Activated T-cell treated with anti-CD3 and anti-CD28 coated beads, Interleukin-2, amount 50 U/mL, for 4 hours (primary cell): ENCODE results near the gene OPRL1. TPM values are rescaled to one million over a fixed set of nuclear protein-coding genes. Genes with fewer than 3 reads are reported as not detected.
A peak's percentile ranks its signal among the peaks of the same experiment; 100 is the strongest.

Experiments
- ATAC-seq, 2 donors: fragments of 200-7000 bp; cut with Tn5 transposase; one replicate each; pipeline ENCODE4 v1.10.0; 2021
- DNase-seq: peaks from one replicate; pipeline ENCODE4 v3.0.0-alpha.2; 2020
- H3K27me3 Mint-ChIP-seq: one replicate; pipeline ENCODE4 v1.8.0; 2021; ENCODE audit warnings: low read depth, mixed read lengths
- H3K36me3 Mint-ChIP-seq: one replicate; pipeline ENCODE4 v1.8.0; 2022; ENCODE audit warnings: mixed read lengths; ENCODE audit not compliant: insufficient read depth
- H3K4me1 Mint-ChIP-seq: one replicate; pipeline ENCODE4 v1.8.0; 2021; ENCODE audit warnings: low read depth, mixed read lengths
- H3K4me3 Mint-ChIP-seq: one replicate; pipeline ENCODE4 v1.8.0; 2021; ENCODE audit warnings: mild to moderate bottlenecking, moderate library complexity, mixed read lengths
- H3K9me3 Mint-ChIP-seq: one replicate; pipeline ENCODE4 v1.8.0; 2021; ENCODE audit warnings: mixed read lengths
- total RNA-seq, 3 donors: library from RNA; stranded (reverse); gene quantifications; one replicate each; pipeline ENCODE4 v1.2.1, GENCODE V29; 2021

Gene OPRL1
- under 1 TPM in 2 of 3 donors, not detected in 1; 0.05 to 0.11 TPM for total RNA-seq

DNA sequence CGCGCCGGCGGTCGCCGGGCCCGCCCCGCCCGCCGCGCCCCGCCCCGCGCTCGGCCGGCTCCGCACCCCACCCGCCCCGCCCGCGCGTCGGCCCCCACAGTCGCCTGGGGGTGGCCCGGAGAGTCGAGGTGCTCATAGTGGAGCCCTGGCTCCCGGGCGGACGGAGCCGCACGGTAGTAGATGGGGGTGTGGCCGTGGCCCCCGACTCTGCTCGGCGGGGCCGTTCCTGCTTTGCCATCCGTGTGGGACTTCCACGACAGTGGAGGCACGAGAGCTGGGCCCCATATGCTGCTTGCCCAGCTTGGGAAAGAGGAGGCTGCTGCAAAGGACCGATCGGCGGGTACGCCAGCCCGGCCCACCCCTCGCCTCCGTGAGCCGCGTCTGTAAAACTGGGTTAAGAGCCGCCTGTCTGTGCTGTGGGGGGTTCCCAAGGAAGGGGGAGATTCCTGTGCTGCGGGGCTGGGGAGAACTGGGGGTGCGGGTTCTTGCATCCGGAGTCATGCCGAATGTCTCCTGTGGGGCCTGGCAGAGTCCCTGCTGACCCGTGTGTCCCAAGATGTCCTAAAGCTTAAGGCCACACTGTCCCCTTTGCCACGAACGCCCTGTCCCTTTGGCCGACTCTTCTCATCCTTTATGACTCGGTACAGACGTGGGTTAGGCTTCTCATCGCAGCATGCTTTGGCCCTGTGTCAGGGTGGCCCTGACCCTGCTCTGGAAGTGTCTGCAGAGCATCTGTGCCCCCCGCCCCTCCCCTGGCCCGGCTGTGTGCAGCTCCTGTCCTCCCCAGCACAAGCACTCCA is at the start of gene OPRL1:
TSS of gene OPRL1 (plus strand) at position 70 of the 800 bp plus-strand sequence. CDS start 12,639 bp downstream, outside the sequence.
- ATAC-seq = peak; percentile 36 to 43
- no peaks in the 10 kb centered on the region for H3K36me3 Mint-ChIP-seq
- peak within 1 kb of the TSS; percentile 86 for H3K4me3 Mint-ChIP-seq
- H3K4me1 Mint-ChIP-seq = peaks cover 39% of the 10 kb centered on the region
- no peak for DNase-seq
- no peaks in the 10 kb centered on the region for H3K9me3 Mint-ChIP-seq
- peaks cover 2% of the 10 kb centered on the region for H3K27me3 Mint-ChIP-seq

DNA sequence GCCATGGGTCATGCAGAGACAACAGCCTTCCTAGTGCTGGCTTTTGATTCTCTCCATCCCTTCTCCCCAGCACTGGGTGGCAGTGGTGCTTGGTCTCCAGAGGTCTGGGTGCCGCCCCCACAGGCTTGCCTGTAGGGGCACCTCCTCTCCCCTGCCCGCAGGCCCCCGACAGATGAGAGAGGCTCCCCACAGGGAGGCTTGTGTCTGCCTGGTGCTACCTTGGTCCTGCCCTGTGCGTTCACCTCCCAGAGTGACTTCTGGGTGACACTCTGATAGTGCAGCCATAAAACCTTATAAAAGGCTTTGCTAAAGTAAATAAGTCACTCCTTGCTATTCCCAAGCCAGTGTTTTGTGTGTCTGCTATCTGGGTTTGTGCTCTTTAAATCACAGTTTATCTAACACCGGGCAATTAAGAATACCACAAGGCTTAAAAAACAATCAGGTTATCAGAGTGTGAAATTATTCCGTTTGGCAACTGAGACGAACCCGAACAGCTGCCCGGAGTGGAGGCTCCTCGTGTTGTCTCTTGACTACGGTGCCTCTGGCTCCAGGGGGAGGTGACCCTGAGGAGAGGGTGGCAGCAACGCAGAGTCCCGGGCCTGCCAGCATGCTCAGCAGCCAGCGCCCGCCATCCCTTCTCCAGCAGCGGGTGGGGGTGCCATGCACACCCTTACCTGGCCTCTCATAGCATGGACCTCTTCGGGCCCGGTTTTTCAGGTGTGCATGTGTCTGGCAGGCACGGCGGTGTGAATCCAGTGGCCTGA is 49.3 kb upstream of the OPRL1 start:
- H3K36me3 Mint-ChIP-seq = peaks cover 17% of the 10 kb centered on the region

DNA sequence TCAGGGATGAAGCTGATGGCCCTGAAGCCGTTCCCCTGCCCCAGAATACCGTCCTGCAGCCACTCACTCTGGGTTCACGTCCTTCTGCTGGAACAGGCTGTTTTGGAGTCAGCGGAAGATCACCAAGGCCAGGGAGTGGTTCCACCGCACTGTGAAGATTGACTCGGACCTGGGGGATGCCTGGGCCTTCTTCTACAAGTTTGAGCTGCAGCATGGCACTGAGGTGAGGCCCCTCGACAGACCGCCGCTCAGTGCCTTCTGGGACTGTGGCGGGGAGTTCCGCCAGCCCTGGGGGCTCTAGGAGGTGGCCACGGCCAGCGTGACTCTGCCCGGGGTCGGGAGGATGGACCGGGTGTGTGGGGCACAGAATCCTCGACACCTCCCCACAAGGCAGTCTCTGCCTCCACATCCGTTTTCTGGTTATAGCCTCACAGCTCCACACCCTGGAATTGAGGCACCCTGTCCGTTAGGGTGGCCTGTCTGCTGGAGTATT is 48.0 kb upstream of the OPRL1 start:
- DNase-seq = no peak
- Mint-ChIP-seq H3K9me3 (no peaks in the 10 kb centered on the region), H3K4me1 (peaks cover 34% of the 10 kb centered on the region), H3K27me3 (no peaks in the 10 kb centered on the region), H3K4me3 (no peak overlapping the region), H3K36me3 (peaks cover 14% of the 10 kb centered on the region)
- no peak for ATAC-seq

More for the DNA sequence above, 49.3 kb upstream of the OPRL1 start:
- H3K9me3 Mint-ChIP-seq = no peaks in the 10 kb centered on the region
- DNase-seq (no peak), ATAC-seq (no peak)
- H3K4me3 Mint-ChIP-seq = no peak overlapping the region
- H3K4me1 Mint-ChIP-seq = peaks cover 26% of the 10 kb centered on the region
- no peaks in the 10 kb centered on the region for H3K27me3 Mint-ChIP-seq

DNA sequence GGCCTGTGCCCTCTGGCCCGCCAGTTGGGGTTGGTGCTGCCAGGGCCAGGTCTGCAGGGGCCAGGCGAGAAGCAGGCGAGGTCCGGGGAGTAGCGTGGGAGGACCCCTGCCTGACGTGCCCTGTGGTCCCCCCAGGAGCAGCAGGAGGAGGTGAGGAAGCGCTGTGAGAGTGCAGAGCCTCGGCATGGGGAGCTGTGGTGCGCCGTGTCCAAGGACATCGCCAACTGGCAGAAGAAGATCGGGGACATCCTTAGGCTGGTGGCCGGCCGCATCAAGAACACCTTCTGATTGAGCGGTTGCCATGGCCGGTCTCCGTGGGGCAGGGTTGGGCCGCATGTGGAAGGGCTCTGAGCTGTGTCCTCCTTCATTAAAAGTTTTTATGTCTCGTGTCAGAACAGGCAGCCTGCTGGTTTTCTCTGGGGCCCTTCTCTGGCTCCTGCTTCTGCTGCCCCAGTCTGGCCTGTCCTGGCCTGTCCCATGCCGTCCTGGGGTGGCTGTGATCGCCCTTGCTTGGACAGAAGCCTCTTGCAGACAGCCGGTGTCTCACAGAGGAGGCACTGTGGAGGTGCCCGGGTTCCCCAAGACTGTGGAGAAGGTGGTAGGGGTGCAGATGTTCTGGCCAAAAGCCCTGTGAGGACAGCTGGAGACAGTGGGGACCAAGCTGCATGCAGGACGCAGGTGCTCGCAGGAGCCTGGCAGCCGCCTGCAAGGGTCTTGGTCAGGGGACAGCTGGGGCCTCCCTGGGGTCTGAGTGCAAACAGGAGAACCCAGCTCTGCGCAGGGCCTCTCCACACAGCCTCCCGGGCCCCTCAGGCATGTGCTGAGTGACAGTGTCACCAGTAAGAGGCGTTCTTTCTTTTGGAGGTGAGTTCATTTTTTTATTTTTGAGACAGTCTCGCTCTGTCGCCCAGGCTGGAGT is 46.9 kb upstream of the OPRL1 start:
- Mint-ChIP-seq H3K4me1 (peaks cover 44% of the 10 kb centered on the region), H3K9me3 (no peaks in the 10 kb centered on the region), H3K4me3 (no peak overlapping the region), H3K36me3 (peaks cover 12% of the 10 kb centered on the region), H3K27me3 (no peaks in the 10 kb centered on the region)
- no peak for ATAC-seq
- DNase-seq = no peak

DNA sequence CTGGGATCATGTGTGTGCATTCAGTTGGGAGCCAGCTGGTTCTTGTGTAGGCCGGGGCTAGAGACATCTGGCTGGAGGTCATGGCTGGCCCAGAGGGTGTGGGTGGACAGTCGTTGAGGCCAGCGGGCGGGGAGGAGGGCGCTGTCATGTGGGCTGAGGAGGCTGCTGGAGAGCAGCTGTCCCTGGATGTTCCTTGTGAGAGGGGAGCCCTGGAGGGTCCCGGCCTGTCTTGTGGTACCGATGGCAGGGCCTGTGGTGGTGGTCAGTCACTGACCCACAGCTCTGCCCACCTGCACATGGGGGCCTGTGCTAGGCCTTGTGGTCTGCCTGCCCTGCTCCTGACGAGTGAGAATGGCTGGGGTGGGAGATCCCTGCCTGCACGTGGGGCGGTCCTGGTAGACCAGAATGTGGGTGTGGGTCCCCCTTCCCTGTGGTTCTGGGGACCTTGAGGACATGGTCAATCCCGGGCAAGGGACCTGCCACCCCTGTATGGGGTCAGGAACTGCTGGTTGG is 45.8 kb upstream of the OPRL1 start:
- H3K36me3 Mint-ChIP-seq = peaks cover 9% of the 10 kb centered on the region
- H3K4me1 Mint-ChIP-seq = peaks cover 44% of the 10 kb centered on the region
- ATAC-seq = no peak
- no peak overlapping the region for H3K4me3 Mint-ChIP-seq
- DNase-seq = no peak
- no peaks in the 10 kb centered on the region for H3K27me3 Mint-ChIP-seq
- no peaks in the 10 kb centered on the region for H3K9me3 Mint-ChIP-seq

DNA sequence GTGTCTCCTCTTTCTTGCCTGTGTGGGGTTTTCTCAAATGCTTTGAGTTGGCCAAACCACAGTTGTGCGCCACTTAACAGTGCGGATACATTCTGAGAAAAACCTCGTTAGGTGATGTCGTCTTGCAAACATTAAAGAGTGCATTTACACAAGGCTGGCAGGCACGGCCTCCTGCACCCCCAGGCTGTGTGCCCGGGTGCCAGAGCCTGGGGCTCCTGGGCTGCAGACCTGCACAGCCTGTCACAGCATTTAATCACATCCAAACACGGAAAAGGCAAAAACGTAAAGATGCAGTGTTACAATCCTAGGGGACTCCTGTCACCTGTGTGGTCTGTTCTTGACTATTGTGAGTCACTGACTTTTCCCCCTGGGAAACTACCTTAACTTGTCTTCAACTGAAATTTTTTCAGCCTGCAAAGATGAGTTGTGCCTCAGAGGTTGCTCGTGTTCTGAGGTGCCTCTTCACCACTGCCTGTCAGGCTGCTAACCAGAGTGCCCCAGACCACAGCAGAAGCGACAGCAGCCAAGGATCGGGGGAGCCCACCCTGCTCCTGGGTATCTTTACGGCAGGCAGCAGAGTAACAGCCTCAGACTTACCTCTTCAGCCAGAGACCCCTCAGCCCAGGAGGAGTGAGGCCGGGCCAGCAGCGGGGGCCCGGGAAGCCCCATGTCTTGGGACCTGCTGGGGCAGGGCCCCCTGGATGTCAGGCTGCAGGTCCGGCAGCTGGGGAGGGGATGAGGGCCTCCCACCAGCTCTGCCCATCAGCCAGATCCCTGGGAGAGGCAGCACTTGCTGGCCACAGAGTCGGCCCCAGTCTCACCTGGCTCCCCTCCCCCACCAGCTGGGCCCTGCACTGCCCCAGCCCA is 44.6 kb upstream of the OPRL1 start:
- ATAC-seq (peak; percentile 31 to 44), DNase-seq (peak; percentile 34)
- H3K27me3 Mint-ChIP-seq = no peaks in the 10 kb centered on the region
- H3K36me3 Mint-ChIP-seq = peaks cover 8% of the 10 kb centered on the region
- H3K9me3 Mint-ChIP-seq = no peaks in the 10 kb centered on the region
- H3K4me3 Mint-ChIP-seq = peak overlapping the region; percentile 53
- H3K4me1 Mint-ChIP-seq = peaks cover 53% of the 10 kb centered on the region

DNA sequence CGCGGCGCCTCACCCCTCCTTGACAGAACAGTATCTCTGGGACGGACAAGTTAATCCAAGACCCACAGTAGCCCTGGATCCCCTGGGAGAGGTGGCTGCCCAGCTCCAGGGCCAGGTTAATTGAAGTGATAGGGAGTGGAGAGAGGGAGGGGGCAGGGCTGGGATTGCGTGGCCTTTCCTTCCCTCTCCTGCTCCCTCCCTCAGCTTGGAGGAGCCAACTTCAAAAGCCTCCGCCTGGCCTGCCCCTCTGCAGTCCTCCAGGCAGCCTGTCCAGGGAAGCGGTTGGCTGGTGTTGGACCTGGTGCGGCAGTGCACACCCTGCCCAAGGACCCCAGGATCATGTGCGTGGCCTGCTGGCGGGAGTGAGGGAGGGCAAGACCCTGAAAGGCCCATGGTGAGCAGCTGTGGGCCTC is 43.9 kb upstream of the OPRL1 start, which contains the start of gene C20orf204:
TSS of gene C20orf204 (plus strand) at position 250 of the 413 bp plus-strand sequence. CDS start at position 392, 142 bp downstream.
- peaks cover 2% of the 10 kb centered on the region for H3K36me3 Mint-ChIP-seq
- peak within 1 kb of the TSS; percentile 53 for H3K4me3 Mint-ChIP-seq
- no peaks in the 10 kb centered on the region for H3K9me3 Mint-ChIP-seq
- H3K27me3 Mint-ChIP-seq = no peaks in the 10 kb centered on the region
- peaks cover 60% of the 10 kb centered on the region for H3K4me1 Mint-ChIP-seq
- ATAC-seq = no peak
- no peak for DNase-seq

DNA sequence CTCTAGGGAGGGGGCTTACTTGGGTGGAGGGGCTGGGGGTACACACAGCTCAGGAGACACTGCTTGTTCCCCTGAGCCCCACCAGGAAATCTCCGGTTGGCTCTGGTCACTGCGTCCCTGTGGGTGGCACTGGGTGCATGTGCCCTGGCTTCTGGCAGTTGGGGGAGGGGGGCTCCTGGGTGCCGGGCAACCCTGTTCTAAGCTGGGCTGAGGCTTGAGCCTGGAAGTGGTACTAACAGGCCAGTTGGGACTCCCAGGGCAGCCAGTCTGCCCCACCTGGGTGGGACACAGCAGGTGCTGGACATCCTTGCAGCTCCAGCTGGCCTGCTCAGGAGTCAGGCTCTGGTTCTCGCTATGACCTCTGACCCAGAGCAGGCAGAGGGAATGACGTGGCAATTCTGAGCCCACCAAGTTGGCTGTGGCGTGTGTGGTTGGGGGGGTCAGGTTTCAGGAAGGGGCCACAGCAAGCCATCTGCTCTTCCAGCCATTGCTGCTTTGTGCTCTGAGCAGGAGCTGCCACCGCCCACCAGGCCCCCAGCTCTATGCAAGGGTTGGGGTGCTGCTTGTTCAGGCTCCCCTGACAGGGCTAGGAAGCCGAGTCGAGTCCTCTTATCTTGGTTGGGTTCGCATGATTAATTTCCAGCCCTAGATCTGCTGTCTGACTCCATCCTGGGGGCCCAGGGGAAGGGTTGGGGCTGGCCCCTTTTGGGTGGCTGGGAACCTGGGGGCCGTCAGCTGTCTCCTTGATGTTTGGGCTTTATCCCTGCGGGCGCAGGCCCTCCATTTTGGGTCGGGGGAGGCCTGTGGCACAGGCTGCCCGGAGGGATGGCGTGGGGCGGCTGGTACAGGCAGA is 43.3 kb upstream of the OPRL1 start:
- ATAC-seq = no peak
- no peaks in the 10 kb centered on the region for H3K27me3 Mint-ChIP-seq
- peaks cover 2% of the 10 kb centered on the region for H3K36me3 Mint-ChIP-seq
- no peaks in the 10 kb centered on the region for H3K9me3 Mint-ChIP-seq
- no peak for DNase-seq
- H3K4me1 Mint-ChIP-seq = peaks cover 65% of the 10 kb centered on the region
- H3K4me3 Mint-ChIP-seq = no peak overlapping the region

DNA sequence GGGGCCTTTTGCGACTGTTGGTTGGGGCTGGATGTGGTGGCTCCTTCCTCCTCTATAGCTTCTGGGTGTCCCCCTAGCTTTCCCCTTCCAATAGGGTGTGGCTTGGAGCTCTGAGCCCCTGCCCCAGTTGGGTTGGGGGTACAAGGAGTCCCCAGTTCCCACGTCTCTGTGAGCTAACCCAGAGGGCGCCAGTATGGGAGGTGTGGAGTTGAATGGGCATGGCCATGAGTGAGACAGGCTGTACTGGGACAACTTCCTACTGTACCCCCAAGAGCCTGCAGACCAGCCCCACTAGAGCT is 42.7 kb upstream of the OPRL1 start:
- H3K4me3 Mint-ChIP-seq = peak overlapping the region; percentile 56
- no peaks in the 10 kb centered on the region for H3K9me3 Mint-ChIP-seq

DNA sequence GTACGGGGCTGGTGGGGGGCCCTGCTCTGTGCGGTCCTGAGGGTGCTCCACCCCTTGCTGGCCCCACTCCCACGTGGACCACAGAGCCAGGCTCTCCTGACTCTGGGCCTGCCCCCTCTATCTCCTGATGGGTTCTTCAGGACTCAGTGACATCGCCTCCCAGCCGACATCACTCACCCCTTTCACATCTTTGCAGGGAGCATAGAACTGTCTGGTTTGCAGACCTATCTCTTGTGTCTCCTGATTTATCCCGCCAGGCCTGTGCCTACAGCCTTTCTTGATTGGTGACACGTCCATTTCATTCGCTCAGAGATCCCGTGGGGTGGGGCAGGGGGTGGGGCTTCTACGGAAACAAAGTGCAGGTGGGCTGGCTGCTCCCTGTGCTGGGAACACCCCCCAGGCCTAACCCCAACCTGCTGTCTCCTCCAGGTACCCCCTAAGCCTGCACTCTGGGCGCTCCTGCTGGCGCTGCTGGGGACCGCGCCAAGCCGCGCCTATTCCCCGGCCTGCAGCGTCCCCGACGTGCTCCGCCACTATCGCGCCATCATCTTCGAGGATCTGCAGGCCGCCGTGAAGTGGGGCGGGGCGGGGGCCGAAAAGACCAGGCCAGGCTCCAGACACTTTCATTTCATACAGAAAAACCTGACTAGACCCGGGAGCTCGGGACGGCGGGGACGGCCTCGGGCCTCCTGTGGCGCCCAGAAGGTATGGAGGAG is 42.2 kb upstream of the OPRL1 start:
- DNase-seq = no peak
- ATAC-seq = no peak
- Mint-ChIP-seq H3K4me1 (peaks cover 64% of the 10 kb centered on the region), H3K36me3 (peaks cover 2% of the 10 kb centered on the region), H3K9me3 (no peaks in the 10 kb centered on the region), H3K4me3 (peak overlapping the region; percentile 59), H3K27me3 (no peaks in the 10 kb centered on the region)

More for the DNA sequence above, 42.7 kb upstream of the OPRL1 start:
- no peak for ATAC-seq
- Mint-ChIP-seq H3K4me1 (peaks cover 66% of the 10 kb centered on the region), H3K36me3 (peaks cover 2% of the 10 kb centered on the region), H3K27me3 (no peaks in the 10 kb centered on the region)
- DNase-seq = no peak

DNA sequence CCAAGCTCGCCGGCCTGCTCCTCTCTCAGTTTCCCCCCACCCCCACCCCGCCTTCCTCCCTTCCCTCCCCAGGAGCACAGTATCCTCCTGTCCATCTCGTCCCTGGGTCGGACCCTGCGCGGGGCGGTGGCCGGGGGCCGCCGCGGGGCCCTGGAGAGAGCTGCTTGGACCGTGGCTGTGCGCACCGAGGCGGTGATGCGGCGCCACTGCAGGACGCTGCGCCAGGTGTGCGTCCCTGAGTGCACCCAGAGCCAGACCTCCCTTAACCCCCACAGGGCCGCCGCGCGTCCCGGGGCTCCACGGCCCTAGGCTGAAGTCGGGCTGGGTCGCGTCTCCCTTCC is 41.7 kb upstream of the OPRL1 start:
- H3K4me1 Mint-ChIP-seq = peaks cover 64% of the 10 kb centered on the region
- no peak for DNase-seq
- H3K9me3 Mint-ChIP-seq = no peaks in the 10 kb centered on the region
- ATAC-seq = peak; percentile 7 to 8
- peak overlapping the region; percentile 59 for H3K4me3 Mint-ChIP-seq
- H3K27me3 Mint-ChIP-seq = no peaks in the 10 kb centered on the region
- H3K36me3 Mint-ChIP-seq = peaks cover 2% of the 10 kb centered on the region
